Measurements from ENCODE around the gene CNTFR. TPM values are rescaled to one million over a fixed set of nuclear protein-coding genes. Genes with fewer than 3 reads are reported as not detected.

The CNTFR gene
- total and polyA plus RNA-seq, 2 donors (not counting 1 experiment from before 2014, with no cell fraction given): not detected

GRCh38 chr9:34628656-34629490 lies 39.3 kb upstream of the CNTFR start, which contains the start of gene ARID3C:
Gene ARID3C, minus strand, starts transcription at chr9:34629066. Its CDS starts 1,052 bp downstream, at chr9:34628014.
- Mint-ChIP-seq H3K4me1 (peaks cover 18% of the 10 kb centered on the region), H3K27ac (peak within 1 kb of the TSS; percentile 1), H3K27me3 (peaks cover 55% of the 10 kb centered on the region), H3K9me3 (ENCODE audit: insufficient read depth) (no peaks in the 10 kb centered on the region), H3K4me3 (peak within 1 kb of the TSS; percentile 91)
- Histone ChIP-seq H3K9ac (ENCODE audit: low read length) (peak within 1 kb of the TSS; percentile 53), H3K4me2 (replicated peaks; ENCODE audit: low read depth, low read length, poor library complexity, severe bottlenecking) (peak within 1 kb of the TSS; percentile 81), H3K36me3 (replicated peaks in 1 of 2; ENCODE audit: control extremely low read depth in 1 of 2, control insufficient read depth in 1 of 2, extremely low read depth in 1 of 2, insufficient read depth in 2 of 2, low read length in 1 of 2) (no peaks in the 10 kb centered on the region), H3K9me3 (ENCODE audit: control extremely low read depth in 1 of 3, control insufficient read depth in 2 of 3, insufficient read depth in 1 of 3, low read length in 2 of 3) (peaks cover 0 to 22% (median 0%) of the 10 kb centered on the region in 3 donors), H3K79me2 (ENCODE audit: control insufficient read depth, insufficient read depth, low read length) (no peaks in the 10 kb centered on the region), H3K27me3 (replicated peaks in 1 of 4; ENCODE audit: control extremely low read depth in 1 of 4, control insufficient read depth in 3 of 4, insufficient read depth in 4 of 4, low read length in 3 of 4) (peaks cover 0 to 67% (median 51%) of the 10 kb centered on the region in 4 experiments), H3K27ac (ENCODE audit: low read length in 2 of 2) (no peak within 1 kb of the TSS), H3K4me1 (ENCODE audit: control insufficient read depth in 2 of 2, insufficient read depth in 2 of 2, low read length in 2 of 2) (peaks cover 26 to 33% of the 10 kb centered on the region in 2 donors), H3K4me3 (ENCODE audit: control extremely low read depth in 1 of 5, extremely low read depth in 1 of 5, insufficient read depth in 1 of 5, low read depth in 2 of 5, low read length in 4 of 5) (peak within 1 kb of the TSS in 4 of 5 experiments; percentile 18 to 57 (median 44)), H2AFZ (ENCODE audit: insufficient read depth, low read depth, low read length, poor library complexity, severe bottlenecking) (peak within 1 kb of the TSS; percentile 58), H4K20me1 (ENCODE audit: control insufficient read depth, insufficient read depth, low read length, poor library complexity, severe bottlenecking) (peaks cover 8% of the 10 kb centered on the region)
- peak; percentile 81 for ATAC-seq (ENCODE audit: low read depth)
- TF ChIP-seq EZH2 (IDR thresholded peaks at IDR 0.05; ENCODE audit: borderline replicate concordance, insufficient read depth, low read depth, low read length, poor library complexity, severe bottlenecking): peak; percentile 15
- no peak for TF ChIP-seq CTCF (IDR thresholded peaks at IDR 0.05)
- ChIA-PET CTCF (interaction anchor here (0.7 to 1.3 kb wide), 7 partner anchors 9 to 25 kb away, joined by 3 to 6 read pairs (median 3); partner anchors contain the start of genes DCTN3, RPP25L and SIGMAR1), POLR2A (interaction anchor here (0.6 kb wide), 1 partner anchor 13 kb away, joined by 3 read pairs; no protein-coding TSS in a partner anchor)
- peak; percentile 62 for DNase-seq
- intact Hi-C loops (cut with micrococcal nuclease): loop anchor here (2.0 kb wide), 1 partner anchor 16 kb away; the partner anchor contains the start of gene RPP25L
- WGBS (ENCODE audit: insufficient coverage): 2% methylated on average over 69 of the region's 69 CpGs

Data from B cell (primary cell).